Measurements from ENCODE around the gene CADPS2.
"Not testable (repeated sequence)": the region's sequence is repeated elsewhere in the genome, so short reads cannot be mapped to it uniquely, and the experiment has no call there.

CADPS2 gene

DNA sequence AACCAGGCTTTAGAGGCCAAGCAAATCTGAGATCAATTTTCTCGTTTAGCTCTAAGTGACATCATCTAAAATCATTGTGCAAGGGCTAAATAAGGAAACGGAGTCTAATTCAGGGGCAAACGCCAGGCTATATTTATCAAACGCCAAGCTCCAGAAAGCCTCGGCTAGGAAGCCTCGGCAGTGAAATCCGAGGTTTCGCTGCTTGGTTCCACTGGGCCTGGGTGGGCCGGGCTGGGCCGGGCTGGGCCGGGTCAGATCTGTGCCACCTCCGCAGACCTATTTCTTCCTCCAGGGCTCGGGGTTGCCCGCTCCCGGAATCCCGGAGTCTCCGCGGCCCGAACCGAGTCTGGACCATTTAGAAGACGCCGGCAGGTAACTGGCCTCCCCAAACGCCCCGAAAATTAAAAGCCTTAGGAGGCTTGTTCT lies 581.3 kb downstream of the CADPS2 start:
- DNase-seq: no peak

DNA sequence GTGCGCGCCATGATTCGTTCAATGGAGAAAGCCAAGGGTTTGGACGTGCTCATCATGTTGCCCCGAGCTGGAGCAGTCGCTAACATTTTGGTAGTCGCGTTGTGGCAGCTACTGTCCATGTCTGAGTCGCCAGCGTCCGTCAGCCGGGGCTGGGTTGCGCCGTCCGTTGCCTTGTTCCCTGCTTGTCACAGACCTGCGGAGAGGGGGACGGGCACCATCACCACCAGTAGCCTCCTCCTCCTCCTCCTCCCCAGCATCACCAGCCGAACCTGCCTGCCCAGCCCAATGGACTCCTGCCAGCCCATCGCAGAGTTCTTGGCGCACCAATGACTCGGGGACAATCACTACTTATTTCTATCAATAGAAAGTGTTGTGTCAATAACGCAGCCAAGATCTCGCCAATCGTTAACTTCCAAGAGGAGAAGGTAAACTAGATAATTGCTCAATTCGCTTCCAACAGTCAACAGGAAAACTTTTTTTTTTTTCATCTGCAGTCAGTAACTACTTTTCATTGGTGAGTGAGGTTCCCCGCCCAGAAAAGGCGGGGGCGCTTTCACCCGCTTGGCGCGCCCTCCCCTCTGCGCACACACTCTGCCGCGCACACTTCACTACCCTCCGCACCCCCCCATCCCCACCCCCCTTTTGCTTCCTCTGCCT lies 581.8 kb downstream of the CADPS2 start, which contains the start of gene FEZF1:
TSS of gene FEZF1 (minus strand) at position 432 of the 657 bp plus-strand sequence. CDS start at position 119, 313 bp downstream.
- no peak for DNase-seq

DNA sequence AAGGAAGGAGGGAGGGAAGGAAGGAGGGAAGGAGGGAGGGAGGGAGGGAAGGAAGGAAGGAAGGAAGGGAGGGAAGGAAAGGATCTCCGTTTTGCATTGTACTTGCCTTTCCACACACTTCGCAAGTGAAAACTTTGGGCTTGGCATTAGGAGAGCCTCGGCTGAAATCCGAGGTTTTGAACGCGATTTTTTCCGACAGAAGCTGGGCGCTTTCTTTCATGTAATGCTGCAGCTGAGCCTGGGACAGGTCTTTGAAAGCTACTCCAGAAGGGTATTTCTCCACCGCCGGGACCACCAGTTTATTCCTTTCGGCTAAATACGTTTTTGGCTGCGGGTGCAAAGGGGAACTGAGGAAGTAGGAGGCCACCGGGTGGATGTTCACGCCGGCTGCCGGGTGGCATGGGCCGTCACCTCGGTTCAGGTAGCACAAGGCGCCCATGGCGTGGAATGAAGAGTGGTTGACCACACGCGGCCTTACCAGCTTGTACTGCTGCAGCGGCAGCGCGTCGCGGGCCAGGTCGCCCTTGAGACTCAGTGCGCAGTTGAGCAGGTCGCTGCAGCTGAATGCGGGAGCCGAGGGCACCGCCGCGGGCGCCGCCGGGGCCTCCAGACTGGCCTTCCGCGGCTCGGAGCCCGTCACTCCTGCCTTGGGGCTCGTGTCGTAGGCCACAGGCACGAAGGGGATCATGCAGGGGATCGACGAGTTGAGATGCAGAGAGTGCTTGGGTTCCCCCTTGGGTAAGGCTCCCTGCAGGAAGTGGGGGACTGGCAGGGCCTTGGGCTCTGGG lies 582.5 kb downstream of the CADPS2 start:
- DNase-seq: no peak

DNA sequence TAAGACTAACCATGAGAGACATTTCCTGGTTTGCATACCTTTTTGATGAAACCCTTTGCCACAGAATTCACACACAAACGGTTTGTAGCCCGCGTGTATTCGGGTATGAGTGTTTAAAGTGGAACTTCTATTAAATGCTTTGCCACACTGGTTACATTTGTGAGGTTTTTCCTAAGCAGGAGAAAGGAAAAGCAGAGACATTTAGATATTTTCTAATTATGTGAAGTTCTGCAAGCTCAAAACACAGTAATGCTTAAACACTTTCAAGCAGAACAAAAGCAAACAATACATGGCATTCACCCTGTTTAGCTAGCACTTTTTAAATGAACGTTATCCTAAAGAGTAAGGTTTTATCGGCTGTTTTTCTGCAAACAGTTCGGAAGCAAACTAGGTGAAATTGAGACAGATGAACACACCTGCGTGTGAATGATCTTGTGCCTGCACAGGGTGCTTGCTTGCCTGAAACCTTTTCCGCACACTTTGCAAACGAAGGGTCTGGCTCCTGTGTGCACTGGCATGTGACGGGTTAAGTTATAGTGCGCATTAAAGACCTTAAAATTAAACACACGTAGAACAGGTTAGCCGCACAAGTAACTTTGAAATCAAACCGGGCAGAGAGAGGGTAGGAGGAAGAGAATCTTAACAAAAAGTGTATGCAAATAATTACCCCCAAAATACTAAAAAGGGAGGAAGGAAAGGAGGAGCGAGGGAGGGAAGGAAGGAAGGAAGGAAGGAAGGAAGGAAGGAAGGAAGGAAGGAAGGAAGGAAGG lies 583.3 kb downstream of the CADPS2 start:
- no peak for DNase-seq

DNA sequence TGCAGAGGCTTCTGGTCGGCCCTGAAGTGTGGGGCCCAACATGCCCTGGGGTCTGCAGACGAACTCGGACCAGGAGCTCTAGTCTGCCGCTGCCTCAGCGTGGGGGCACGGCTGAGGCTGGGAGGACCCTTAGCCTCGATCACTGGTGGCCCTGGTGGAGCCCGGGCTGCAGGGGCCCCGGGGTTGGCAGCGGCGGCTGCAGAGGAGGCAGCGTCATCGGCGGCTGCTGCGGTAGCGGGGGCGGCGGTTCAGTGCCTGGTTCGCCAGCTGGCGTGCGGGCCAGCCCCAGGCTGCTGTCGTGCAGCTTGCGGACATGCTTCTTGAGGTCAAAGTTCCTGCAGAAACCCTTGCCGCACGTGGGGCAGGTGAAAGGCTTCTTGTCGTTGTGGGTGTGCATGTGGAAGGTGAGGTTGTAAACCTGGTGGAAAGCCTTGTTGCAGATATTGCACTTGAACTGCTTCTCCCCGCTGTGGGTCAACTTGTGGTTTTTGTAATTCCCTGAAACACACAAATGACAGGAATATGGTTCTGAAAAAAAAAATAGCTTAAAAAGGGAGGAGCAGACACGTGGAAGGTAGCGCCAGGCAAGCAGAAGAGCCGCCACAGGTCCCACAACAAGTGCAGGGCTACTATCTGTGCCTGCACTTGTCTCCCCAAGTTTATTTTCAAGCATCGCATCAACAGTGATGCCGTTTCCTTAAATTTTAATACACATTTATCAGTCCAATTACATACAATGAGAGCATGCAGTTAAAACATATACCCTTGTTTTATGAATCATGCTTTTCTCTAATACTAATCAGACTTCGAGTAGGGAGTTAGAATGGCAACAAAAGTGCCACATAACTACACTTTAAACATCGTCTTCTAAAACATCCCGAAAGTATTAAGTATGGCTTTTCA lies 584.2 kb downstream of the CADPS2 start:
- no peak for DNase-seq

DNA sequence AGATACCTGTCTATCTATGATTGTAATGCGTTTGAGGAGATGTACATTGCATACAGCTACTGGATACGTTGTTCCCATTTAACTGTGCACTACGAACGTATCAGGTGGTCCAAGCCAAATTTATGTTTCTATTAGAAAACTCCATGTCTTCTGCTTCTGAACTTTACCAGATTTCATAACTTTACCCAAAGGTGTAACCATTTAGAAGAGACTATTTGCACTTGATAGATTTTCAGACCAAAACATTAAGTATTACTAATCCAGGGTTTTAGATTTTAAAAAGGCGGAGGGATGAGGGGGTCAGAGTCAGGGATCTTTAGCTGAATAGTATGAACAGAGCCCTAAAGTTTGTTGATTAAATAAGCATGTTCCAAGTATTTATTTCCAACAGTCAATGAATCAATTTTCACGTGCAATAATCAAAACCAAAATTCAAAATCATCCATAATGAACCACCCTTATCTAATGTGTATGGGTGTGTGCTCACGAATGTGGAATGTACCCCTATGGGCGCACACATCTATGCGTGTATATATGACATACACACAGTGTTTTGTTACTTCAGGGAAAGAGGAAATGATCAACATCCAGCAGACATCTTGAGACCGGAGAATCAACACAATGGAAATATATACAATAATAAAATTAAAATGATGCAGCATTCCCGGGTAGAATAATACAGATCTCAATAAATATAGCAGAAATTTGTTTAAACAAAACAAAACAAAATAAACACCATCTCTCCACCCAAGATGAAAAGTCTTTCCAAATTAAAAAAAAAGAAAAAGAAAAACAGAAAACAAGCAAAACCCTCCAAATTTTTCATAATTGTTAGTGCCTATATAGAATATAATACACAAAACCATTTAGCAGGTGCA lies 585.1 kb downstream of the CADPS2 start:
- no peak for DNase-seq

DNA sequence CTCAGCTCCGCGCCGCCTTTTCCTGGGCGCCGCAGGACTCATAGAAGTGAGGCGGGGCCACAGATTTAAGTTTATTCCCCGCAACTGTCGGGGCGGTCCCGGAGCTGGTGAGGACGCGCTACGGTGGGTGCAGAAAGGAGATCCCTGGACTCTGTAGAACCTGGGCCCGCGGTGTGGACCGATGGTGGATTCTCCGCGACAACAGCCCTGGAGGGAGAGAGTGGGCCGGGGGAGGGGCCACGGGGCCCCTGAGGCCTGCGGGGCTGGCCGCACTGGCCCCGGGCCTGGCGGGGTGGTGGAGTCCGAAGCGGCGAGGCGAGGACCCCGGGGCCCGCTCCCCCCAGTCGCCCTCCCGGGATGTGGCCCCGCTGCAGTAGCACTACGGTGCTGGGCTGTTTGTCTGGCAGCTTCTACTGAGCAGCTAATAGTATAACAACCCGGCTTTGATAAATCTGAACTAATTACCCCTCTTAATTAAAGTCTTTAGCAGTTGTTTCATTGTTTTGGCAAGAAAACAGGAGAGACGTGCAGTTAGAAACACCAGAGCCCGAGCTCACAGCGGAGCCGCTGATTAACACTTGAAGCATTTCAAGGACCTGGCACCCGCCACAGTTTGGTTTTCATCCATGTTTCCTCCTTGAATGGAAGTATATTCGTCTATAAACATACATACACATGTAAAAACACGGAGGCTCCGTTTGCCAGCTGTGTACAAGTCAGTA lies 585.9 kb downstream of the CADPS2 start:
- DNase-seq: no peak

DNA sequence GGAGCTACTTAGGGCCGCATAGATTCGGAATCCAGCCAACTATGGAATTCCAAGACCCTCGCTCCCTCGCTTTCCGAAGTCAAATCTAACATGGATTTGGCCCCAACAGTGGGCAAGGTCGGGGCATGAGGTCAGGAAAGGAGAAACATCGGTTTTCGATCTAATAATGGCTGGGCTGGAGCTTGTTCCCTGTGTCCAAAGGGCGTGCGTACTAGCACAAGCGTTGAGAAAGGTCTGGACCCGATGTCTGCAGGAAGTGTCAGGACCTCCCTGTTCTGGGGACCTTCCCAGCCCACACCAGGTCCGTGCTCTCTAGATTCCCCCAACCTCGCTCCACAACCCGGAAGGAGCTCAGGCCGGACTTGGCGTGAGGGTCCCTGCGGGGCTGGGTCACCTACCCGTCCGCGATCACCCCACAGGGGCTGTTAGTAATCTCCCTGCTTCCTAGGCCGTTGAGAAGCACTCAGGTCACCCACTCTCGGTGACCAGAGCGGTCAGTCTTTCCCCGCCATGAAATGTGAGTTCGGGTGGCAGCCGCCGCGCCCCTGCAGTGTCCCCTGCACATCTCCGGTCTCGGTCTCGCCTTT lies 586.5 kb downstream of the CADPS2 start:
- no peak for DNase-seq

DNA sequence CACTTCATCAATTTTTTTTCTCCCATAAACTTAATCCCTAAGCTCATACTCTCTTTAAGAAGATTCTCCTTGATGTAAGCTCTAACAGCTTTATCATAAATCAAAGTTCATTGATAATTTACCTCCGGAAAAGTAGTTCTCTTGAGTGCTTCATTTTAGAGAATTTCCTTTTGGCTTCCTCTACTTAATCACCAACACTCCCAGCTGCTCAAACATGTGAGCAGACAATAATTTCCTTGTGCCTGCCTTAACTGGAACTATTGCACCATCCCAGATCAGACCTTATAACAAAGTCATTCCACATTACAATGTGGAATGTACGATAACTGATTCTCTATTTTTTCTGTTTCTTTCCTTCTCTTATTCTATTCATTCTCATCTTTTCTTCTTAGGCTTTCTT lies 587.6 kb downstream of the CADPS2 start:
- no peak for DNase-seq

DNA sequence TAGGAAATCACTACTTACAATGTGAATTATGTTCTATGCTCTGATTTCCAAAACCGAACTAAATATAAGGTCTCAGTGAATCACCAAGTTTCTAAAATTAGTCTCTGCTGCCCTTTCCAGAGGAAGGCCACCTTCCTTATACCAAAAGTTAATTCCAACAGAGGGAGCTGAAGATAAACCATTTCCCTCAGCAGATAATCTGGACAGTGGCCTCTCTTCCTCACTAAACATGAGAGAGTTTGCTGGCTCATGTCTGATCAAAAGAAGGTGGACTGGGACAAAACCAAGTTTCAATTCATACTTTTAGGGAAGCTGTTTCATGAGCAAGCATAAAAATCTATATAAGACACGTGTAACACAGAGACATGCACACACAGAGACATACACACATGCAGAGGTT lies 588.1 kb downstream of the CADPS2 start:
- no peak for DNase-seq

DNA sequence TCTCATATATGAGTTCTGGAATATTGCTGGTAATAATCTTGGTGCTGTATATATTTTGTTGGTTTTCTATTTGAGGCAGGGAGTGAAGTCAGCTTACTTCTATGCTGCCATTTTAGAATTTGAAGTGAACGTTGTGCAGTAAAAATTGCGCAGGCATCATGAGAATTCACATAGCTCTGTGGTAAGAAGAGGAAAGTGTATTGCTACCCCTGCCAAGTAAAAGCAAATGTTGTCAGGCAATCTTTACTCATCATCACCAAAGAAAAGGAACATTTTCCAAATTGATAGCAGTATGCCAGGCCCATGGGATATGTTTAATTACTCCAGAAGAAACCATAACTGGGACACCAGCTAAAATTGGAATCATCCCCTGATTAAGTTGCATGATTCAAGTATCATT lies 595.1 kb downstream of the CADPS2 start:
- DNase-seq: no peak

DNA sequence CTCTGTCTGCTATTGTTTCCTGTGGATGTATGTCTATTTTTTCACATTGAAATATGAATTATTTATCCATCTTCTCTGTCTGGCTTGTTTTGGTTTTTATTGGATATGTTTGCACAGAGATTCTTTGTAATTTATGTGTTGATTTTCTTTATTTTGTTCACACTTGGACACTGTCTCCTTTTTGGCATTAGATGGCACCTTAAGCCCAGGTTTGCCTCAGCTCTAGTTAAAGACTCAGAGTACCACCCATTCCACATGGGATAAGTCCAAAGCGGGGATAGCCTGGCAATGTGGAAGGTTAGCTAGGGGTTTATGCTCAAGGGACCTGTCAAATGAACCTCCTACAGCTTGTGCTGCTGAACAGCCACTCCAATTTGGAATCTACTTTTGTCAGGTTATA lies 595.8 kb downstream of the CADPS2 start:
- no peak for DNase-seq

DNA sequence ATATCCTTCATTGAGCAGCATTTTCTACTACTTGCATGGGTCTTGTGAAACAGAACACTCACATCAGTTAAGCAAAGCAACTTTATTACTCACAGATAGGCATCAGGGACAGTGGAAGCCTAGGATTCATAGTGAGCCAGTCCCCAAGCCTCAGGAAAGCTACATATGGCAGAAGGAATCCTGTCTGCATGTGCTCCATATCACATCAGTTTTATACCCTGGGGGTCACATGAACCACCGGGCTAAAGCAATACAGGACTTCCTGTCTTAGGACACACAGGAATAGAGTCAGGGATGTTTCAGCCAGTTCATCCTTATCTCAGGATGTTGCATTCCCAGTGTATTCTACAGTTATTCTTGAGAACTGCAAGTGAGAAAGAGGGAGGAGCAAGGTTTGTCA lies 596.8 kb downstream of the CADPS2 start:
- DNase-seq: no peak

DNA sequence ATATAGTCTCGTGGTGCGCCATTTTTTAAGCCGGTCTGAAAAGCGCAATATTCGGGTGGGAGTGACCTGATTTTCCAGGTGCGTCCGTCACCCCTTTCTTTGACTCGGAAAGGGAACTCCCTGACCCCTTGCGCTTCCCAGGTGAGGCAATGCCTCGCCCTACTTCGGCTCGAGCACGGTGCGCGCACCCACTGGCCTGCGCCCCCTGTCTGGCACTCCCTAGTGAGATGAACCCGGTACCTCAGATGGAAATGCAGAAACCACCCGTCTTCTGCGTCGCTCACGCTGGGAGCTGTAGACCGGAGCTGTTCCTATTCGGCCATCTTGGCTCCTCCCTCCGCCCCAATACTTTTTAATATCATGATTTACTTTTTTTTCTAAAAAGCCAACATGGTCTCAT lies 601.7 kb downstream of the CADPS2 start:
- not testable (repeated sequence) for DNase-seq

DNA sequence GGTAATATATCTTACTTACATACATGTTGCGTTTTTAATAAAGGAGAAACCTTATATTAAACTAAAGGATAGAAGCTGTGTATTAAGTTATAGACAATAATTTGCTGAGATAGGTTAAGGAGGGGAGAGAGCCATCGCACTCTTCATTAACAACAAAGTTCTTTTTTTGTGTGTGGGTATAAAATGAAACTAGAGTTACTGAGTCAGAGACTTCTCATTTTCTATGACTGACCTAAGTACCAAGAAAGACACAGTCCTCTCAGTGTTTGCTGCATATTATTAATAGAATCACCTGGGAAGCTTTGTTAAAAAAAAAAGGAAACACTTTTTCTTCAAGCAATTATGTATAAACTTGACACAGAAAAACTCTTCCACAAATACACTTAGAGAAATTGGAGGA lies 613.1 kb downstream of the CADPS2 start:
- no peak for DNase-seq

DNA sequence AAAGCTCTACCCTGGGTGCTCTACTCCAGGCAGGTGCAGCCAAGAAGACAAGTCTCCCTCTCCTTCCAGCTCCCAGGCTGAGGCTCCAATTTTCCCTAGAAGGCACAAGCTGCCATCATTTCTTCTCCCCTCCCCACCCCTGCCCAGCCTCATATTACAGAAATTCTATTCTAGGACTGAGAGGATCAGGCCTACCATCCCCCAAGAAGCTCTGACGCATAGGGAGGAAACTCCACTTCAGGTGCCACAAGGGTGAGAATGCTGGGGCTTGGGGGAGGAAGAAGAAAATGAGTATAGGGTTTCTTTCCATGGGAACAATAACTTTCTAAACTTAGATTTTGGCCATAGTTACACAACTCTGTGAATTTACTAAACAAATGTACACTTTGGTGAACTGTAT lies 617.0 kb downstream of the CADPS2 start:
- DNase-seq: no peak
